Suprapubic skin (tissue), 3 donors: Measurements from ENCODE around the gene PTPN22.

ENCODE experiments used
- POLR2A ChIP-seq, 2 donors: fragments of 450-650 bp; IDR thresholded peaks; one replicate each; pipeline ENCODE4 v1.6.1; 2017; ENCODE audit warnings: antibody characterized with exemption in 2 of 2, mild to moderate bottlenecking in 2 of 2, moderate library complexity in 2 of 2
- TF ChIP-seq, protein P1 (sequence below), 2 donors: fragments of 200-600 bp in 1 of 2; fragments of 450-650 bp in 1 of 2; sonication (generic) in 1 of 2; IDR thresholded peaks; one replicate each; pipeline ENCODE4 v1.5.1; 2016 to 2019; ENCODE audit warnings: antibody characterized with exemption in 2 of 2, mild to moderate bottlenecking in 1 of 2, moderate library complexity in 1 of 2

DNA sequence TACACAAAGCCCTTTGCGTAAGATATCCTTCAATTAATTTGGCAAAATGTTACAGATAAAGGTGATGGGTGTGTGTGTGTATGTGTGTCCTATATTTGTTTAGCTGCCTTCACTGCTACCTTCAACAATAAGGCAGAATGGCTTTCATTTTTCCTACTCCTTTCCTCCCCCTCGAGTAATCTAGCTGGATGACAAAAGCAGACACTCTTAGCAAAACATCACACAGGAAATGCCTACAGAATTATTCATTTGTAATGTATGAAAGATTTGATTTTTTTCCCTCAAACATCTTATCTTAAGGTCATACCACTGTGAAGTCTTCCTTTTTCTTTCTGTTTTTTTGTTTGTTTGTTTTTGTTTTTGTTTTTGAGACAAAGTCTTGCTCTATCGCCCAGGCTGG lies 10.6 kb downstream of the PTPN22 start:
- no peak for TF ChIP-seq POLR2A (IDR thresholded peaks at IDR 0.05)
- TF ChIP-seq, protein P1, sequence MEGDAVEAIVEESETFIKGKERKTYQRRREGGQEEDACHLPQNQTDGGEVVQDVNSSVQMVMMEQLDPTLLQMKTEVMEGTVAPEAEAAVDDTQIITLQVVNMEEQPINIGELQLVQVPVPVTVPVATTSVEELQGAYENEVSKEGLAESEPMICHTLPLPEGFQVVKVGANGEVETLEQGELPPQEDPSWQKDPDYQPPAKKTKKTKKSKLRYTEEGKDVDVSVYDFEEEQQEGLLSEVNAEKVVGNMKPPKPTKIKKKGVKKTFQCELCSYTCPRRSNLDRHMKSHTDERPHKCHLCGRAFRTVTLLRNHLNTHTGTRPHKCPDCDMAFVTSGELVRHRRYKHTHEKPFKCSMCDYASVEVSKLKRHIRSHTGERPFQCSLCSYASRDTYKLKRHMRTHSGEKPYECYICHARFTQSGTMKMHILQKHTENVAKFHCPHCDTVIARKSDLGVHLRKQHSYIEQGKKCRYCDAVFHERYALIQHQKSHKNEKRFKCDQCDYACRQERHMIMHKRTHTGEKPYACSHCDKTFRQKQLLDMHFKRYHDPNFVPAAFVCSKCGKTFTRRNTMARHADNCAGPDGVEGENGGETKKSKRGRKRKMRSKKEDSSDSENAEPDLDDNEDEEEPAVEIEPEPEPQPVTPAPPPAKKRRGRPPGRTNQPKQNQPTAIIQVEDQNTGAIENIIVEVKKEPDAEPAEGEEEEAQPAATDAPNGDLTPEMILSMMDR (IDR thresholded peaks at IDR 0.05), result no peak
